Tibial artery (tissue), 4 donors: ENCODE results near the gene PPP4R4.
"Not testable (repeated sequence)": the region's sequence is repeated elsewhere in the genome, so short reads cannot be mapped to it uniquely, and the experiment has no call there.

Experiments
- DNase-seq, 2 donors: peaks; one replicate each; pipeline ENCODE4 v3.0.0-alpha.2; 2019
- H3K27ac ChIP-seq, 2 donors: fragments of 200-600 bp; sonication (generic) in 1 of 2; 1 replicate in 1 of 2; 2 replicates in 1 of 2; pipeline ENCODE4 v1.5.1; 2018 to 2019; ENCODE audit warnings: mild to moderate bottlenecking in 1 of 2
- H3K27me3 ChIP-seq, 2 donors: fragments of 200-600 bp; sonication (generic) in 1 of 2; one replicate each; pipeline versions ENCODE4 v1.5.1 to v1.6.0; 2016 to 2019
- H3K36me3 ChIP-seq, 3 donors: fragments of 200-600 bp; sonication (generic) in 2 of 3; one replicate each; pipeline ENCODE4 v1.5.1; 2016 to 2019; ENCODE audit warnings: mild to moderate bottlenecking in 2 of 3
- H3K4me1 ChIP-seq, 4 donors: fragments of 200-600 bp; sonication (generic) in 2 of 4; 1 replicate in 3 of 4; 2 replicates in 1 of 4; pipeline ENCODE4 v1.5.1; 2016 to 2019
- H3K4me3 ChIP-seq, 2 donors: fragments of 200-600 bp; sonication (generic) in 1 of 2; 1 replicate in 1 of 2; 2 replicates in 1 of 2; pipeline ENCODE4 v1.5.1; 2018 to 2019; ENCODE audit warnings: mild to moderate bottlenecking in 2 of 2
- H3K9me3 ChIP-seq, 3 donors: fragments of 200-600 bp; sonication (generic) in 1 of 3; one replicate each; pipeline ENCODE4 v1.5.1; 2016 to 2019
- CTCF ChIP-seq, 2 experiments: fragments of 200-600 bp in 1 of 2; fragments of 450-650 bp in 1 of 2; IDR thresholded peaks; one replicate each; pipeline ENCODE4 v1.5.1; 2017 to 2019; ENCODE audit warnings: antibody characterized with exemption in 2 of 2, mild to moderate bottlenecking in 1 of 2, moderate library complexity in 1 of 2
- intact Hi-C: fragments of 100-400 bp; cut with DNase I; formaldehyde crosslinking; loops from one replicate; pipeline ENCODE4 v1.15.0; 2023; ENCODE audit warnings: low total_unique reads

PPP4R4 gene

GRCh38 chr14:94203473-94204210, 29.5 kb downstream of the PPP4R4 start:
- TF ChIP-seq CTCF (IDR thresholded peaks at IDR 0.05), result no peak
- DNase-seq, result no peak
- no peaks in the 10 kb centered on the region for H3K36me3 ChIP-seq
- H3K4me3 ChIP-seq, result no peak overlapping the region
- H3K27ac ChIP-seq, result no peak overlapping the region
- H3K4me1 ChIP-seq, result no peaks in the 10 kb centered on the region
- H3K9me3 ChIP-seq, result peaks cover 0 to 5% (median 4%) of the 10 kb centered on the region in 3 donors
- peaks cover 0 to 3% of the 10 kb centered on the region in 2 donors for H3K27me3 ChIP-seq
- intact Hi-C loops, result no loop called here

- DNase-seq, result no peak
- peaks cover 0 to 9% of the 10 kb centered on the region in 2 donors for H3K27me3 ChIP-seq
- H3K4me1 ChIP-seq, result no peaks in the 10 kb centered on the region
- no peak overlapping the region for H3K4me3 ChIP-seq
- H3K27ac ChIP-seq, result no peak overlapping the region
- intact Hi-C loops, result no loop called here
- peaks cover 0 to 13% (median 0%) of the 10 kb centered on the region in 3 donors for H3K9me3 ChIP-seq
- no peak for TF ChIP-seq CTCF (IDR thresholded peaks at IDR 0.05)
- H3K36me3 ChIP-seq, result no peaks in the 10 kb centered on the region
Measured at GRCh38 chr14:94213021-94213420, 38.9 kb downstream of the PPP4R4 start.

DNA sequence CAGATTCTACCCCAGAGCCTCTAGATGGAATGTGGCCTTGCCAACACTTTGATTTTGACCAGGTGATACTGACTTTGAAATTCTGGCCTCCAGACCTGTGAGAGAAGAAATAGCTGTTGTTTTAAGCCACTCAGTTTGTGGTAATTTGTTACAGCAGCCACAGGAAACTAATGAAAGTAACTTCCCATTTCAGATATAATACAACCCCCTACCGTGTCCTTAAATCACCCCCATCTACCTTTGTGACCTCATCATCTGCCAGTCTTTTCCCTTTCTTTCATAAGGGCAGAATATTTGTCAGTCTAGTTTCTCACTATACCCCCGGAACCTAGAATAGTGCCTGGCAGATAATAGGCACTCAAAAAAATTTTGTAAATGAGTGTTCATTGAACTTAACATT, 39.6 kb downstream of the PPP4R4 start:
- no peak for TF ChIP-seq CTCF (IDR thresholded peaks at IDR 0.05)
- no peak for DNase-seq
- intact Hi-C loops, result no loop called here

DNA sequence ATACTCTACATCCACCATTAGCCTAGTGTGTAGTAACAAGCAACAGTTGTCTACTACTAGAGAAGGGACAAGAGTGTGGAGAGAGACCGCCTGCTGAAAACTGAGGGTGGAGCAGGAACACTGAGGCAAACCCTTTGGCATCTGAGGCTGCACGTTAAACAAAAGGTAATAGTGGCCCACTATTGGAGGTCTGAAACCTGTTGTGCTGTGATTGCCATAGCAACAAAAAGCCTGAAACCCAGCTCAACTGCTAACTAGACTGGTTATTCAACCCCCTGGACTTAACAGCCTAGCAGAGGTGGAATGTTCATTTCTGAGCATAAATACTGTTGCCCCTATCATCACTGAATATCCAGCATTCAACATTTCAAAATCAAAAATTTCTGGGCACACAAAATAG, 43.0 kb downstream of the PPP4R4 start:
- no peak for DNase-seq
- Histone ChIP-seq H3K27ac (no peak overlapping the region), H3K4me1 (no peaks in the 10 kb centered on the region), H3K4me3 (no peak overlapping the region), H3K36me3 (no peaks in the 10 kb centered on the region), H3K9me3 (peaks cover 0 to 13% (median 0%) of the 10 kb centered on the region in 3 donors), H3K27me3 (peaks cover 0 to 6% of the 10 kb centered on the region in 2 donors)
- no peak for TF ChIP-seq CTCF (IDR thresholded peaks at IDR 0.05)
- intact Hi-C loops, result no loop called here

More for the DNA sequence above, 39.6 kb downstream of the PPP4R4 start:
- peaks cover 0 to 13% (median 0%) of the 10 kb centered on the region in 3 donors for H3K9me3 ChIP-seq
- no peak overlapping the region for H3K27ac ChIP-seq
- H3K4me1 ChIP-seq, result no peaks in the 10 kb centered on the region
- no peaks in the 10 kb centered on the region for H3K36me3 ChIP-seq
- peaks cover 0 to 9% of the 10 kb centered on the region in 2 donors for H3K27me3 ChIP-seq
- no peak overlapping the region for H3K4me3 ChIP-seq

DNA sequence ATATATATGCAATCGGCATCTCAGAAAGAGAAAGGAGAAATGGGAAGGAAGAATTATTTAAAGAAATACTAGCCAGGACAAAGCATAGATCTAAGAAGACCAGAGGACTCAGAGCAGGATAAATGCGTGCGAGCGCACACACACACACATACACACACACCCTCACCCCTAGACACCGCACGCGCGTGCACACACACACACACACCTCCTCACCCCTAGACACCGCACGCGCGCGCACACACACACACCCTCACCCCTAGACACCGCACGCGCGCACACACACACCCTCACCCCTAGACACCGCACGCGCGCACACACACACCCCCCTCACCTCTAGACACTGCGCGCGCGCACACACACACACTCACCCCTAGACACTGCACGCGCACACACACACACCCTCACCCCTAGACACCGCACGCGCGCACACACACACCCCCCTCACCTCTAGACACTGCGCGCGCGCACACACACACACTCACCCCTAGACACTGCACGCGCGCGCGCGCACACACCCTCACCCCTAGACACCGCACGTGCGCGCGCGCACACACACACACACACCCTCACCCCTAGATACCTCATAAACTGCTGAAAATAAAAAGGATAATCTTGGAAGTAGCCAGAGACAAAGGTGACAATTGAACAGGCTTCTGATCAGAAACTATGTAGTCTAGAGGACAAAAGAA, 44.2 kb downstream of the PPP4R4 start:
- not testable (repeated sequence) for DNase-seq, H3K9me3 ChIP-seq, H3K4me1 ChIP-seq

GRCh38 chr14:94224040-94224439, 49.9 kb downstream of the PPP4R4 start:
- intact Hi-C loops, result no loop called here
- Histone ChIP-seq H3K27me3 (no peaks in the 10 kb centered on the region), H3K27ac (no peak overlapping the region), H3K9me3 (no peaks in the 10 kb centered on the region), H3K4me1 (no peaks in the 10 kb centered on the region), H3K36me3 (no peaks in the 10 kb centered on the region), H3K4me3 (no peak overlapping the region)
- no peak for DNase-seq
- TF ChIP-seq CTCF (IDR thresholded peaks at IDR 0.05), result no peak

More for the DNA sequence above, 44.2 kb downstream of the PPP4R4 start:
- intact Hi-C loops, H3K27me3 ChIP-seq, H3K27ac ChIP-seq, H3K4me3 ChIP-seq, H3K36me3 ChIP-seq: not testable (repeated sequence)
